GM12874 (cell line): ENCODE measurements around the gene GAB2.

ENCODE experiments used
- TF ChIP-seq, protein P1 (sequence below): IDR thresholded peaks from 2 replicates; pipeline ENCODE4 v1.5.1; 2011; ENCODE audit warnings: low read depth, mild to moderate bottlenecking, control low read depth, low read length, moderate library complexity; ENCODE audit not compliant: insufficient read depth

Gene GAB2

GRCh38 chr11:78334109-78334508 is 83.5 kb downstream of the GAB2 start:
- TF ChIP-seq, protein P1, sequence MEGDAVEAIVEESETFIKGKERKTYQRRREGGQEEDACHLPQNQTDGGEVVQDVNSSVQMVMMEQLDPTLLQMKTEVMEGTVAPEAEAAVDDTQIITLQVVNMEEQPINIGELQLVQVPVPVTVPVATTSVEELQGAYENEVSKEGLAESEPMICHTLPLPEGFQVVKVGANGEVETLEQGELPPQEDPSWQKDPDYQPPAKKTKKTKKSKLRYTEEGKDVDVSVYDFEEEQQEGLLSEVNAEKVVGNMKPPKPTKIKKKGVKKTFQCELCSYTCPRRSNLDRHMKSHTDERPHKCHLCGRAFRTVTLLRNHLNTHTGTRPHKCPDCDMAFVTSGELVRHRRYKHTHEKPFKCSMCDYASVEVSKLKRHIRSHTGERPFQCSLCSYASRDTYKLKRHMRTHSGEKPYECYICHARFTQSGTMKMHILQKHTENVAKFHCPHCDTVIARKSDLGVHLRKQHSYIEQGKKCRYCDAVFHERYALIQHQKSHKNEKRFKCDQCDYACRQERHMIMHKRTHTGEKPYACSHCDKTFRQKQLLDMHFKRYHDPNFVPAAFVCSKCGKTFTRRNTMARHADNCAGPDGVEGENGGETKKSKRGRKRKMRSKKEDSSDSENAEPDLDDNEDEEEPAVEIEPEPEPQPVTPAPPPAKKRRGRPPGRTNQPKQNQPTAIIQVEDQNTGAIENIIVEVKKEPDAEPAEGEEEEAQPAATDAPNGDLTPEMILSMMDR, result no peak

DNA sequence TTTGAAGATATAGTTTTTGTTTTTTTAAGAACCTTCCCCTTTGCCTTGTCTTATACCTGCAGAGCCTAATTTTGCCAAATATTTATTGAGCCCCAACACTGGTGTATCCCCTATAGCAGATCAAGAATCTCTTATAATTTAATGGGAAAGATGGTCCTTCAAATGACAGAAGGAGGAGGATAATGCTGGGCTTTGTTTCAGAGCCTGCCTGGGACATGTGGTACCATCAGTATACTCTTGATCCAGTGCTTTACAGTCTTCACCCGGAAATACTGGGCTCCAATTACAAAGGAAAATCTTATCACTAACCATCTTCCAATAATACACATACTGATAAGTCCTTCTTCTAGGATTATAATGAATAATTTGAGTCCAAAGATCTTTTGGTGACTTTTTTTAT is 84.7 kb downstream of the GAB2 start:
- TF ChIP-seq, protein P1, result no peak

- TF ChIP-seq, protein P1, result no peak
These were observed 85.3 kb downstream of the GAB2 start for GRCh38 chr11:78332174-78332866.

GRCh38 chr11:78331711-78332110 is 85.9 kb downstream of the GAB2 start:
- TF ChIP-seq, protein P1, result no peak

GRCh38 chr11:78330361-78330760 is 87.3 kb downstream of the GAB2 start:
- TF ChIP-seq, protein P1, result no peak

GRCh38 chr11:78327945-78328344 is 89.7 kb downstream of the GAB2 start:
- TF ChIP-seq, protein P1, result no peak

DNA sequence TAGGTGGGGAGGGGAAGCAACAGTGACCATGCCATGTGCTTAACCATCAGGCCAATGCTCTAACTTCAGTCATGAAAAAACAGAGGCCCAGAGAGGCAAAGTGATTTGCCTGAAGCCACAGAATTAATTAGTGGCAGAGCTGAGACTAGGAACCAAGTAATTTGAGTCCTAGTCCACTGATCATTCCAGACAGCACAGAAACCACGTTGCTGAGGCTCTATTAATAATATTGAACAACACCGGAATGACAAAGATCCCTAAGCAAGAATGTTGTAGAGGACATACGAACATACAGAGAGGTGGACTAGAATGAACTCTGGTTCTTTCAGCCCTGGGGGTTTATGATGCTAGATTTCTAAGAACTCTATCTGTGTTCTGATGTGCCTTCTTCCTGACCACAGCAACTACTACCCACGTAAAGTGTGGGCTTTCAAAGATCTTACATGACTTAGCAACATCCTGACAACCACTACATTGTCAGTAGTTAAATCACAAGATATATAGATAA is 92.3 kb downstream of the GAB2 start:
- TF ChIP-seq, protein P1, result no peak
